ENCODE measurements around the gene IFI30. TPM values are rescaled to one million over a fixed set of nuclear protein-coding genes. Genes with fewer than 3 reads are reported as not detected.

The IFI30 gene
- polyA plus RNA-seq, 1 of the 3 experiments (the other 2 are of a cell fraction) = 11.6 TPM

GRCh38 chr19:18128044-18128443 is 45.6 kb upstream of the IFI30 start:
- ChIA-PET POLR2A (no interaction called here), CTCF (interaction anchor here (1.4 to 1.9 kb wide), 2 partner anchors 10 to 14 kb away, joined by 5 read pairs; no protein-coding TSS in a partner anchor)
- Histone ChIP-seq H3K27ac (ENCODE audit: low read depth in 2 of 2, low read length in 1 of 2) (no peak overlapping the region), H3F3A (replicated peaks; ENCODE audit: insufficient read depth) (no peaks in the 10 kb centered on the region), H3K79me2 (ENCODE audit: insufficient read depth) (no peaks in the 10 kb centered on the region), H3K9me2 (no peaks in the 10 kb centered on the region), H3K27me3 (ENCODE audit: insufficient read depth) (no peaks in the 10 kb centered on the region), H3K4me2 (no peak overlapping the region), H3K4me1 (ENCODE audit: control insufficient read depth in 1 of 2, insufficient read depth in 2 of 2, low read depth in 1 of 2, low read length in 1 of 2) (no peaks in the 10 kb centered on the region), H2AFZ (ENCODE audit: low read depth) (no peak overlapping the region), H3K4me3 (ENCODE audit: low read depth in 2 of 2, low read length in 1 of 2) (no peak overlapping the region), H3K36me3 (replicated peaks in 1 of 2; ENCODE audit: control insufficient read depth in 1 of 2, insufficient read depth in 2 of 2, low read length in 1 of 2) (peaks cover 12 to 24% of the 10 kb centered on the region in 2 experiments), H3K9me3 (no peaks in the 10 kb centered on the region), H4K20me1 (ENCODE audit: insufficient read depth) (no peaks in the 10 kb centered on the region), H3K9ac (no peak overlapping the region)
- TF ChIP-seq RFX5 (IDR thresholded peaks at IDR 0.05; ENCODE audit: low read length) (no peak), EP300 (IDR thresholded peaks at IDR 0.05; ENCODE audit: borderline replicate concordance in 1 of 2, low read depth in 1 of 2, low read length in 1 of 2) (no peak), NRF1 (IDR thresholded peaks at IDR 0.05; ENCODE audit: low read depth, low read length) (no peak), REST (IDR thresholded peaks at IDR 0.05; ENCODE audit: low read depth, low read length) (no peak), FOXM1 (IDR thresholded peaks at IDR 0.05; ENCODE audit: low read depth) (no peak), YY1 (IDR thresholded peaks at IDR 0.05; ENCODE audit: low read depth) (no peak), MEF2A (IDR thresholded peaks at IDR 0.05; ENCODE audit: borderline replicate concordance, low read depth) (no peak), GATA2 (CRISPR knock-in tag; IDR thresholded peaks at IDR 0.05) (no peak)
- TF ChIP-seq, protein P1, sequence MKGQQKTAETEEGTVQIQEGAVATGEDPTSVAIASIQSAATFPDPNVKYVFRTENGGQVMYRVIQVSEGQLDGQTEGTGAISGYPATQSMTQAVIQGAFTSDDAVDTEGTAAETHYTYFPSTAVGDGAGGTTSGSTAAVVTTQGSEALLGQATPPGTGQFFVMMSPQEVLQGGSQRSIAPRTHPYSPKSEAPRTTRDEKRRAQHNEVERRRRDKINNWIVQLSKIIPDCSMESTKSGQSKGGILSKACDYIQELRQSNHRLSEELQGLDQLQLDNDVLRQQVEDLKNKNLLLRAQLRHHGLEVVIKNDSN (IDR thresholded peaks at IDR 0.05; ENCODE audit: borderline replicate concordance, low read depth) = no peak
- WGBS (ENCODE audit: low lambda C conversion rate) = 59% methylated on average over 2 of the region's 3 CpGs
- no peak for DNase-seq

DNA sequence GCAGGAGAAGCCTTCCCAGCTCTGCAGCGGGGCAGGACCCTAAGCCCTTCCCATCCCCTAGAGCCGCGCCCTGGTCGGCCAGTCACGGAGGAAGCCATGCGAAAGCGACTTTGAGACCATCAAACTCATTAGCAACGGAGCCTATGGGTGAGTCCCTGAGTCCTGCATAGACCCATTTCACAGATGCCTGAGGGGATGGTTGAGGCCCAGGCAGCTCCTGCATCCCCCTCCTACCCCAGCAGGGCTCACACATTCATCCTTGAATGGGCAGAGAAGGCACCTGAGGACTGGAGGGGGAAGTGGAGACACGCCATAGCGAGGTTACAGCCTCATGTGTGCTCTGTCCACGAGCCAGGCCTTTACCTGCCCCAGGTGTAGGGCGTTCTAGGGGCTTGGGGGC is 44.8 kb upstream of the IFI30 start:
- no peaks in the 10 kb centered on the region for H4K20me1 ChIP-seq (ENCODE audit: insufficient read depth)
- POLR2A ChIA-PET = no interaction called here
- CTCF ChIA-PET = interaction anchor here (0.6 to 1.9 kb wide), 2 partner anchors 13 to 1017 kb away, joined by 3 to 5 read pairs; no protein-coding TSS in a partner anchor
- no peak overlapping the region for H3K27ac ChIP-seq (ENCODE audit: low read depth in 2 of 2, low read length in 1 of 2)
- H3K9me2 ChIP-seq = no peaks in the 10 kb centered on the region
- no peaks in the 10 kb centered on the region for H3K4me1 ChIP-seq (ENCODE audit: control insufficient read depth in 1 of 2, insufficient read depth in 2 of 2, low read depth in 1 of 2, low read length in 1 of 2)
- no peaks in the 10 kb centered on the region for H3K27me3 ChIP-seq (ENCODE audit: insufficient read depth)
- no peak for DNase-seq
- H3F3A ChIP-seq (replicated peaks; ENCODE audit: insufficient read depth) = no peaks in the 10 kb centered on the region
- whole genome bisulfite sequencing (ENCODE audit: low lambda C conversion rate) = 96% methylated on average over 11 of the region's 12 CpGs
- H3K9me3 ChIP-seq = no peaks in the 10 kb centered on the region
- H3K4me3 ChIP-seq (ENCODE audit: low read depth in 2 of 2, low read length in 1 of 2) = no peak overlapping the region
- no peak overlapping the region for H3K4me2 ChIP-seq
- peaks cover 18 to 24% of the 10 kb centered on the region in 2 experiments for H3K36me3 ChIP-seq (replicated peaks in 1 of 2; ENCODE audit: control insufficient read depth in 1 of 2, insufficient read depth in 2 of 2, low read length in 1 of 2)
- H3K79me2 ChIP-seq (ENCODE audit: insufficient read depth) = no peaks in the 10 kb centered on the region
- no peak overlapping the region for H3K9ac ChIP-seq
- H2AFZ ChIP-seq (ENCODE audit: low read depth) = no peak overlapping the region
- TF ChIP-seq, protein P2, sequence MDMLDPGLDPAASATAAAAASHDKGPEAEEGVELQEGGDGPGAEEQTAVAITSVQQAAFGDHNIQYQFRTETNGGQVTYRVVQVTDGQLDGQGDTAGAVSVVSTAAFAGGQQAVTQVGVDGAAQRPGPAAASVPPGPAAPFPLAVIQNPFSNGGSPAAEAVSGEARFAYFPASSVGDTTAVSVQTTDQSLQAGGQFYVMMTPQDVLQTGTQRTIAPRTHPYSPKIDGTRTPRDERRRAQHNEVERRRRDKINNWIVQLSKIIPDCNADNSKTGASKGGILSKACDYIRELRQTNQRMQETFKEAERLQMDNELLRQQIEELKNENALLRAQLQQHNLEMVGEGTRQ (IDR thresholded peaks at IDR 0.05; ENCODE audit: borderline replicate concordance, low read depth, low read length) = no peak
- TF ChIP-seq TCF12 (IDR thresholded peaks at IDR 0.05) (no peak), FOXJ3 (CRISPR knock-in tag; IDR thresholded peaks at IDR 0.05) (no peak), SMC3 (IDR thresholded peaks at IDR 0.05; ENCODE audit: low read depth, low read length) (no peak), RAD21 (IDR thresholded peaks at IDR 0.05; ENCODE audit: low read length) (no peak), EZH2phosphoT487 (IDR thresholded peaks at IDR 0.05; ENCODE audit: borderline replicate concordance, low read depth) (no peak), POLR2AphosphoS5 (IDR thresholded peaks at IDR 0.05; ENCODE audit: low read depth, low read length) (no peak), ELF1 (IDR thresholded peaks at IDR 0.05) (no peak)
- TF ChIP-seq, protein P3, sequence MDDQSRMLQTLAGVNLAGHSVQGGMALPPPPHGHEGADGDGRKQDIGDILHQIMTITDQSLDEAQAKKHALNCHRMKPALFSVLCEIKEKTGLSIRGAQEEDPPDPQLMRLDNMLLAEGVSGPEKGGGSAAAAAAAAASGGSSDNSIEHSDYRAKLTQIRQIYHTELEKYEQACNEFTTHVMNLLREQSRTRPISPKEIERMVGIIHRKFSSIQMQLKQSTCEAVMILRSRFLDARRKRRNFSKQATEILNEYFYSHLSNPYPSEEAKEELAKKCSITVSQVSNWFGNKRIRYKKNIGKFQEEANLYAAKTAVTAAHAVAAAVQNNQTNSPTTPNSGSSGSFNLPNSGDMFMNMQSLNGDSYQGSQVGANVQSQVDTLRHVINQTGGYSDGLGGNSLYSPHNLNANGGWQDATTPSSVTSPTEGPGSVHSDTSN (IDR thresholded peaks at IDR 0.05) = no peak
- TF ChIP-seq, protein P4, sequence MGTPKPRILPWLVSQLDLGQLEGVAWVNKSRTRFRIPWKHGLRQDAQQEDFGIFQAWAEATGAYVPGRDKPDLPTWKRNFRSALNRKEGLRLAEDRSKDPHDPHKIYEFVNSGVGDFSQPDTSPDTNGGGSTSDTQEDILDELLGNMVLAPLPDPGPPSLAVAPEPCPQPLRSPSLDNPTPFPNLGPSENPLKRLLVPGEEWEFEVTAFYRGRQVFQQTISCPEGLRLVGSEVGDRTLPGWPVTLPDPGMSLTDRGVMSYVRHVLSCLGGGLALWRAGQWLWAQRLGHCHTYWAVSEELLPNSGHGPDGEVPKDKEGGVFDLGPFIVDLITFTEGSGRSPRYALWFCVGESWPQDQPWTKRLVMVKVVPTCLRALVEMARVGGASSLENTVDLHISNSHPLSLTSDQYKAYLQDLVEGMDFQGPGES (IDR thresholded peaks at IDR 0.05; ENCODE audit: low read depth, low read length) = no peak
- TF ChIP-seq, protein P1 (IDR thresholded peaks at IDR 0.05; ENCODE audit: borderline replicate concordance, low read depth) = no peak

Measured in SK-N-SH (cell line).